GM19397 (cell line): ENCODE results near the gene PMP22.

Experiments used
- ATAC-seq: cut with Tn5 transposase; IDR thresholded peaks from one replicate; pipeline ENCODE4 v1.9.1; 2021; ENCODE audit warnings: mild to moderate bottlenecking, moderate library complexity; ENCODE audit not compliant: unreplicated experiment

Gene PMP22

GRCh38 chr17:15265131-15265530 lies at the start of gene PMP22:
TSS of gene PMP22 (minus strand) at chr17:15265326. CDS start at chr17:15260727, 4,599 bp downstream.
- no peak for ATAC-seq

- ATAC-seq: no peak
Measured at GRCh38 chr17:15311996-15312395, 46.9 kb upstream of the PMP22 start.

GRCh38 chr17:15309793-15310192 lies 44.7 kb upstream of the PMP22 start:
- ATAC-seq: no peak

- no peak for ATAC-seq
Measured at GRCh38 chr17:15309236-15309635, 44.1 kb upstream of the PMP22 start.

- ATAC-seq: no peak
Measured at GRCh38 chr17:15308758-15309157, 43.6 kb upstream of the PMP22 start.

- ATAC-seq: no peak
Measured at GRCh38 chr17:15307710-15308111, 42.6 kb upstream of the PMP22 start.

- ATAC-seq: no peak
Measured at GRCh38 chr17:15303851-15304250, 38.7 kb upstream of the PMP22 start.

GRCh38 chr17:15303268-15303667 lies 38.1 kb upstream of the PMP22 start:
- ATAC-seq: no peak

- no peak for ATAC-seq
Measured at GRCh38 chr17:15301845-15302244, 36.7 kb upstream of the PMP22 start.

GRCh38 chr17:15298176-15298575 lies 33.0 kb upstream of the PMP22 start:
- no peak for ATAC-seq

GRCh38 chr17:15293558-15293957 lies 28.4 kb upstream of the PMP22 start:
- no peak for ATAC-seq

GRCh38 chr17:15291674-15292361 lies 26.7 kb upstream of the PMP22 start:
- ATAC-seq: no peak

GRCh38 chr17:15290605-15291004 lies 25.5 kb upstream of the PMP22 start:
- ATAC-seq: no peak

- ATAC-seq: no peak
Measured at GRCh38 chr17:15289285-15290183, 24.4 kb upstream of the PMP22 start.

GRCh38 chr17:15288859-15289258 lies 23.7 kb upstream of the PMP22 start:
- no peak for ATAC-seq

GRCh38 chr17:15287538-15288267 lies 22.6 kb upstream of the PMP22 start:
- no peak for ATAC-seq

- ATAC-seq: no peak
Measured at GRCh38 chr17:15285466-15285865, 20.3 kb upstream of the PMP22 start.

- no peak for ATAC-seq
Measured at GRCh38 chr17:15284537-15284936, 19.4 kb upstream of the PMP22 start.

- ATAC-seq: no peak
Measured at GRCh38 chr17:15284107-15284506, 19.0 kb upstream of the PMP22 start.

GRCh38 chr17:15281909-15282308 lies 16.8 kb upstream of the PMP22 start:
- no peak for ATAC-seq

- ATAC-seq: no peak
Measured at GRCh38 chr17:15278924-15279477, 13.9 kb upstream of the PMP22 start.
